Kidney (tissue), 14 donors: ENCODE results near the gene AFTPH. TPM values are rescaled to one million over a fixed set of nuclear protein-coding genes. Genes with fewer than 3 reads are reported as not detected.
A peak's percentile ranks its signal among the peaks of the same experiment; 100 is the strongest.

Experiments used
- DNase-seq, 5 donors: peaks; one replicate each; pipeline ENCODE4 v3.0.0-alpha.2; 2013 to 2020
- FAIRE-seq: peaks from 2 replicates; lab custom pipeline; 2012; peaks lifted over from hg19 to GRCh38; lab: Jason Lieb, UNC
- H3K27ac ChIP-seq, 2 donors: one replicate each; pipeline ENCODE4 v1.7.0; 2013; ENCODE audit warnings: low read depth in 2 of 2, low read length in 2 of 2, inconsistent platforms in 1 of 2
- H3K27me3 ChIP-seq: one replicate; pipeline ENCODE4 v1.7.1; 2013; ENCODE audit warnings: low read length, inconsistent platforms; ENCODE audit not compliant: control insufficient read depth, insufficient read depth
- H3K36me3 ChIP-seq, 3 donors: one replicate each; pipeline versions ENCODE4 v1.7.0 to v1.7.1; 2013; ENCODE audit warnings: low read length in 3 of 3, control low read depth in 1 of 3, inconsistent platforms in 1 of 3; ENCODE audit not compliant: insufficient read depth in 3 of 3, control insufficient read depth in 2 of 3
- H3K4me1 ChIP-seq, 3 donors: one replicate each; pipeline versions ENCODE4 v1.7.0 to v1.7.1; 2013; ENCODE audit warnings: low read length in 3 of 3, inconsistent platforms in 1 of 3, low read depth in 1 of 3; ENCODE audit not compliant: control insufficient read depth in 2 of 3, insufficient read depth in 2 of 3
- H3K4me3 ChIP-seq, 3 donors: one replicate each; pipeline versions ENCODE4 v1.7.0 to v1.8.1; 2013; ENCODE audit warnings: low read length in 3 of 3, control low read depth in 1 of 3, inconsistent platforms in 1 of 3
- H3K9ac ChIP-seq, 3 donors: one replicate each; pipeline versions ENCODE4 v1.7.0 to v1.7.1; 2013; ENCODE audit warnings: low read length in 3 of 3, control low read depth in 1 of 3, inconsistent platforms in 1 of 3
- H3K9me3 ChIP-seq, 3 donors: one replicate each; pipeline versions ENCODE4 v1.7.0 to v1.7.1; 2013; ENCODE audit warnings: low read length in 3 of 3, control low read depth in 1 of 3, inconsistent platforms in 1 of 3; ENCODE audit not compliant: control insufficient read depth in 2 of 3, insufficient read depth in 1 of 3
- CTCF ChIP-seq: IDR thresholded peaks from 3 replicates; pipeline ENCODE4 v1.5.1; 2012; ENCODE audit warnings: mild to moderate bottlenecking, moderate library complexity, borderline replicate concordance; ENCODE audit not compliant: insufficient read depth; ENCODE audit errors: extremely low read depth
- intact Hi-C: fragments of 100-400 bp; cut with DNase I; formaldehyde crosslinking; loops from one replicate; pipeline ENCODE4 v1.11.1; 2022
- polyA plus RNA-seq: library from polyadenylated mRNA; stranded (reverse); fragments of 350-450 nt; fragmentation: Illumina TruSeq; extraction: RNeasy Lipid Tissue Mini Kit (QIAGEN cat#74804); gene quantifications from one replicate; pipeline ENCODE4 v1.2.3, GENCODE V29; 2014; ENCODE audit warnings: low read depth, low replicate concordance; ENCODE audit not compliant: insufficient read depth
- total RNA-seq: library from RNA; stranded (reverse); fragmentation: NEBNext Ultra II Directional; extraction: Animal tissue kit (Norgen Biotek cat#: 25700); gene quantifications from one replicate; pipeline ENCODE4 v1.2.1, GENCODE V29; 2021
- donor health status: control.
- donor health status: control.
- donor health status: control.
- donor health status: control.
- donor health status: control.
- donor health status: DM: yes; HTN: yes; CAD: no.
- donor health status: Normal renal cell carcinoma (clear cell type).

The AFTPH gene
- total and polyA plus RNA-seq, 2 donors from 2014 or later: 41.2 to 44.6 TPM

GRCh38 chr2:64477979-64478378 lies 46.1 kb upstream of the AFTPH start:
- DNase-seq: peak in 1 of 5 donors; percentile 29
- H3K36me3 ChIP-seq: no peaks in the 10 kb centered on the region
- no peak overlapping the region for H3K4me3 ChIP-seq
- no peaks in the 10 kb centered on the region for H3K27me3 ChIP-seq
- intact Hi-C loops: no loop called here
- H3K27ac ChIP-seq: no peak overlapping the region
- no peak for TF ChIP-seq CTCF
- no peaks in the 10 kb centered on the region for H3K9me3 ChIP-seq
- FAIRE-seq: no peak
- no peak overlapping the region for H3K9ac ChIP-seq
- H3K4me1 ChIP-seq: no peaks in the 10 kb centered on the region

GRCh38 chr2:64478502-64479230 lies 45.5 kb upstream of the AFTPH start:
- Histone ChIP-seq H3K9me3 (no peaks in the 10 kb centered on the region), H3K4me1 (no peaks in the 10 kb centered on the region), H3K27me3 (no peaks in the 10 kb centered on the region), H3K4me3 (no peak overlapping the region), H3K36me3 (no peaks in the 10 kb centered on the region), H3K9ac (no peak overlapping the region), H3K27ac (no peak overlapping the region)
- no peak for DNase-seq
- intact Hi-C loops: no loop called here
- FAIRE-seq: no peak
- TF ChIP-seq CTCF: no peak

- FAIRE-seq: no peak
- no peaks in the 10 kb centered on the region for H3K27me3 ChIP-seq
Observed at GRCh38 chr2:64479259-64480117, 44.6 kb upstream of the AFTPH start.

More at GRCh38 chr2:64479259-64480117, 44.6 kb upstream of the AFTPH start:
- intact Hi-C loops: no loop called here
- no peaks in the 10 kb centered on the region for H3K9me3 ChIP-seq
- no peak overlapping the region for H3K27ac ChIP-seq
- H3K9ac ChIP-seq: no peak overlapping the region
- no peaks in the 10 kb centered on the region for H3K4me1 ChIP-seq
- no peak for TF ChIP-seq CTCF
- no peaks in the 10 kb centered on the region for H3K36me3 ChIP-seq
- H3K4me3 ChIP-seq: no peak overlapping the region
- no peak for DNase-seq
